A549 (cell line): Measurements from ENCODE around the gene ITGA2B. TPM values are rescaled to one million over a fixed set of nuclear protein-coding genes. Genes with fewer than 3 reads are reported as not detected.

Experiments
- ATAC-seq, 2 experiments: fragments of 200-7000 bp in 1 of 2; fragments of >200 bp in 1 of 2; cut with Nextera tagmentation in 1 of 2; cut with Tn5 transposase in 1 of 2; 3 replicates each; pipeline versions ENCODE4 v1.8.0 to v1.9.1; 2018 to 2020; ENCODE audit warnings: mild to moderate bottlenecking in 1 of 2, moderate library complexity in 1 of 2
- CTCF ChIA-PET: fragments of 300-600 bp; sonication (Branson Sonifier 250); formaldehyde crosslinking; extraction: SDS; loops from one replicate; lab custom pipeline; 2021; ENCODE audit warnings: antibody characterized with exemption, inconsistent platforms; lab: Yijun Ruan, JAX
- POLR2A ChIA-PET: fragments of 350-600 bp; formaldehyde crosslinking; extraction: SDS; loops from one replicate; lab custom pipeline; 2021; ENCODE audit warnings: antibody characterized with exemption, inconsistent platforms; lab: Yijun Ruan, JAX
- DNase-seq, 2 experiments: peaks; one replicate each; pipeline versions ENCODE4 v3.0.0 to v3.0.0-alpha.2; 2011 to 2016; ENCODE audit warnings: low read depth in 1 of 2, low spot score in 1 of 2
- FAIRE-seq: peaks from 2 replicates; lab custom pipeline; 2011; peaks lifted over from hg19 to GRCh38; lab: Jason Lieb, UNC
- H3K27ac ChIP-seq, 2 experiments: fragments of >200 bp; sonication (Bioruptor Twin); formaldehyde crosslinking; 3 replicates each; pipeline ENCODE4 v1.5.1; 2016 to 2017
- H3K4me1 ChIP-seq: fragments of >200 bp; sonication (Bioruptor Twin); formaldehyde crosslinking; 3 replicates; pipeline ENCODE4 v1.6.1; 2016
- H3K4me2 ChIP-seq: fragments of >200 bp; sonication (Bioruptor Twin); formaldehyde crosslinking; 3 replicates; pipeline ENCODE4 v1.6.1; 2016
- H3K4me3 ChIP-seq: fragments of >200 bp; sonication (Bioruptor Twin); formaldehyde crosslinking; 3 replicates; pipeline ENCODE4 v1.5.1; 2016
- H3K9me3 ChIP-seq: fragments of >200 bp; sonication (Bioruptor Twin); formaldehyde crosslinking; 3 replicates; pipeline ENCODE4 v1.6.1; 2016
- CBX2 ChIP-seq: fragments of 200-600 bp; sonication (generic); IDR thresholded peaks from 2 replicates; pipeline ENCODE4 v1.6.1; 2016; ENCODE audit warnings: low read depth, mild to moderate bottlenecking, borderline replicate concordance
- CEBPB ChIP-seq, 2 experiments: fragments of >200 bp in 1 of 2; sonication (Bioruptor Twin) in 1 of 2; formaldehyde crosslinking in 1 of 2; IDR thresholded peaks; 2 replicates each; pipeline ENCODE4 v1.6.1; 2012 to 2016
- E2F6 ChIP-seq: IDR thresholded peaks from 2 replicates; pipeline ENCODE4 v1.6.1; 2012; ENCODE audit warnings: low read depth, borderline replicate concordance
- EP300 ChIP-seq, 2 experiments: fragments of >200 bp; sonication (Bioruptor Twin); formaldehyde crosslinking; IDR thresholded peaks; 2 replicates in 1 of 2; 3 replicates in 1 of 2; pipeline ENCODE4 v1.6.1; 2016 to 2017
- ESRRA ChIP-seq: fragments of 150-350 bp; IDR thresholded peaks from 2 replicates; pipeline ENCODE4 v1.6.1; 2014; ENCODE audit warnings: mild to moderate bottlenecking, low read length, borderline replicate concordance
- FOSB ChIP-seq: fragments of 250-450 bp; sonication (Bioruptor Pico); IDR thresholded peaks from 2 replicates; pipeline ENCODE4 v1.5.0; 2020; ENCODE audit warnings: mild to moderate bottlenecking, moderate library complexity
- HES2 ChIP-seq: fragments of >200 bp; sonication (Bioruptor Twin); formaldehyde crosslinking; IDR thresholded peaks from 2 replicates; pipeline ENCODE4 v1.6.1; 2016
- HMGXB4 ChIP-seq: fragments of 250-450 bp; sonication (Bioruptor Pico); IDR thresholded peaks from 2 replicates; pipeline ENCODE4 v1.5.0; 2021; ENCODE audit warnings: mild to moderate bottlenecking, moderate library complexity, borderline replicate concordance
- HOXB5 ChIP-seq: fragments of 250-450 bp; sonication (Bioruptor Pico); IDR thresholded peaks from 2 replicates; pipeline ENCODE4 v1.5.0; 2020; ENCODE audit warnings: mild to moderate bottlenecking, moderate library complexity
- JUNB ChIP-seq: fragments of >200 bp; sonication (Bioruptor Twin); formaldehyde crosslinking; IDR thresholded peaks from 2 replicates; pipeline ENCODE4 v1.6.1; 2016
- KDM1A ChIP-seq: fragments of 200-600 bp; sonication (generic); IDR thresholded peaks from 2 replicates; pipeline ENCODE4 v1.6.1; 2016; ENCODE audit warnings: low read depth, mild to moderate bottlenecking
- MAFK ChIP-seq: fragments of 450-650 bp; IDR thresholded peaks from 2 replicates; pipeline ENCODE4 v1.6.1; 2014; ENCODE audit not compliant: partially characterized antibody
- MAX ChIP-seq: IDR thresholded peaks from 2 replicates; pipeline ENCODE4 v1.6.1; 2012
- NFE2L2 ChIP-seq: fragments of 150-350 bp; conservative IDR thresholded peaks from 2 replicates; pipeline ENCODE4 v1.6.1; 2014; ENCODE audit warnings: low read length
- NR3C1 ChIP-seq: fragments of >200 bp; sonication (Bioruptor Twin); formaldehyde crosslinking; IDR thresholded peaks from 3 replicates; pipeline ENCODE4 v1.6.1; 2017
- POLR2AphosphoS2 ChIP-seq: conservative IDR thresholded peaks from 2 replicates; pipeline ENCODE4 v1.6.1; 2012; ENCODE audit warnings: low read length, improper control_type of control experiment, inconsistent platforms
- RARB ChIP-seq: fragments of 250-450 bp; sonication (Bioruptor Pico); IDR thresholded peaks from 2 replicates; pipeline ENCODE4 v1.8.0; 2021; ENCODE audit warnings: mild to moderate bottlenecking, moderate library complexity
- RCOR1 ChIP-seq: fragments of 150-350 bp; IDR thresholded peaks from 2 replicates; pipeline ENCODE4 v1.6.1; 2014; ENCODE audit warnings: antibody characterized with exemption, low read length, low read depth
- RFX5 ChIP-seq: fragments of 450-650 bp; IDR thresholded peaks from 2 replicates; pipeline ENCODE4 v1.7.1; 2014; ENCODE audit warnings: antibody characterized with exemption, mild to moderate bottlenecking, moderate library complexity
- RNF2 ChIP-seq: fragments of 200-600 bp; sonication (generic); IDR thresholded peaks from 2 replicates; pipeline ENCODE4 v1.6.1; 2016; ENCODE audit warnings: low read depth, mild to moderate bottlenecking, antibody characterized with exemption, moderate library complexity, borderline replicate concordance
- TFCP2L1 ChIP-seq: fragments of 250-450 bp; sonication (Bioruptor Pico); IDR thresholded peaks from 2 replicates; pipeline ENCODE4 v1.5.0; 2021; ENCODE audit warnings: mild to moderate bottlenecking
- TP53 ChIP-seq: fragments of 250-450 bp; sonication (Bioruptor Pico); IDR thresholded peaks from 2 replicates; pipeline ENCODE4 v1.5.0; 2021; ENCODE audit warnings: mild to moderate bottlenecking, moderate library complexity
- USF2 ChIP-seq: fragments of 450-650 bp; IDR thresholded peaks from 2 replicates; pipeline ENCODE4 v1.6.1; 2014; ENCODE audit warnings: antibody characterized with exemption
- ZC3H11A ChIP-seq: fragments of 450-650 bp; IDR thresholded peaks from 2 replicates; pipeline ENCODE4 v1.6.1; 2014; ENCODE audit warnings: antibody characterized with exemption, mild to moderate bottlenecking
- ZFP36 ChIP-seq: fragments of 450-650 bp; IDR thresholded peaks from 2 replicates; pipeline ENCODE4 v1.6.1; 2014; ENCODE audit warnings: borderline replicate concordance; ENCODE audit not compliant: partially characterized antibody
- ZSCAN20 ChIP-seq: fragments of 250-450 bp; sonication (Bioruptor Pico); IDR thresholded peaks from 2 replicates; pipeline ENCODE4 v1.8.0; 2022; ENCODE audit warnings: mild to moderate bottlenecking, moderate library complexity
- WGBS: methylation state at CpG from one replicate; pipeline ENCODE4 v1.1.6; 2017; ENCODE audit errors: missing lambda C conversion rate; 5-methylcytosine and 5-hydroxymethylcytosine counted together
- polyA plus RNA-seq, 4 experiments: library from polyadenylated mRNA; depleted of rRNA in 3 of 4; stranded (reverse); fragments of >200 nt; fragmentation: RNase III in 1 of 4; extraction: RNeasy Plus Mini Kit Qiagen cat#74134 plus additional on column Dnase treatment in 1 of 4; gene quantifications; 2 replicates in 3 of 4; 3 replicates in 1 of 4; pipeline ENCODE4 v1.2.3, GENCODE V29; 2011 to 2017

ITGA2B gene
- polyA plus RNA-seq, 2 of the 4 experiments (the other 2 are of a cell fraction), result 1.3 to 4.1 TPM

- TF ChIP-seq FOSB (CRISPR knock-in tag), result no peak
Observed at GRCh38 chr17:44359458-44360143, 29.8 kb downstream of the ITGA2B start (continued).

GRCh38 chr17:44359006-44359405 lies 30.4 kb downstream of the ITGA2B start:
- FAIRE-seq (no peak), ATAC-seq (no peak), DNase-seq (no peak)
- Histone ChIP-seq H3K27ac (no peak overlapping the region), H3K4me2 (no peak overlapping the region), H3K9me3 (no peaks in the 10 kb centered on the region), H3K4me3 (no peak overlapping the region), H3K4me1 (peaks cover 20% of the 10 kb centered on the region)
- CTCF ChIA-PET, result interaction anchor here (2.2 to 11.1 kb wide), 8 partner anchors 7 to 174 kb away, joined by 11 to 179 read pairs (median 19); partner anchors contain the start of gene GRN
- WGBS, result 81% methylated on average over 6 of the region's 6 CpGs
- POLR2A ChIA-PET, result interaction anchor here (0.9 kb wide), 1 partner anchor 139 kb away, joined by 3 read pairs; the partner anchor contains the start of gene UBTF
- TF ChIP-seq EP300 (IDR thresholded peaks at IDR 0.05) (no peak), HMGXB4 (CRISPR knock-in tag) (no peak), TP53 (no peak), JUNB (no peak), USF2 (no peak), ZFP36 (no peak), NFE2L2 (no peak), MAFK (no peak)

- ChIA-PET CTCF (interaction anchor here (2.2 to 11.1 kb wide), 7 partner anchors 6 to 165 kb away, joined by 11 to 179 read pairs (median 17); partner anchors contain the start of gene GRN), POLR2A (no interaction called here)
- H3K9me3 ChIP-seq, result no peaks in the 10 kb centered on the region
- ATAC-seq (no peak), DNase-seq (no peak), FAIRE-seq (no peak)
- no peak for TF ChIP-seq RNF2
- TF ChIP-seq CBX2, result no peak
- TF ChIP-seq TFCP2L1 (CRISPR knock-in tag), result no peak
- no peak for TF ChIP-seq E2F6
- H3K4me2 ChIP-seq, result no peak overlapping the region
- 80% methylated on average over 9 of the region's 9 CpGs for WGBS
- H3K4me1 ChIP-seq, result peaks cover 20% of the 10 kb centered on the region
- H3K4me3 ChIP-seq, result no peak overlapping the region
- no peak overlapping the region for H3K27ac ChIP-seq
Observed at GRCh38 chr17:44358066-44358465, 31.4 kb downstream of the ITGA2B start.

GRCh38 chr17:44356241-44356640 lies 33.2 kb downstream of the ITGA2B start:
- ATAC-seq (peak; percentile 10 to 11; a peak in 1 of 6 replicates), FAIRE-seq (no peak), DNase-seq (no peak)
- Histone ChIP-seq H3K4me1 (peaks cover 5% of the 10 kb centered on the region; the same call in 2 of the 3 replicates), H3K9me3 (no peaks in the 10 kb centered on the region), H3K27ac (no peak overlapping the region), H3K4me2 (no peak overlapping the region), H3K4me3 (no peak overlapping the region)
- CTCF ChIA-PET, result interaction anchor here (0.9 to 17.9 kb wide), 6 partner anchors 6 to 281 kb away, joined by 3 to 327 read pairs (median 26); partner anchors contain the start of genes FAM171A2 and GRN
- whole genome bisulfite sequencing, result 85% methylated on average over 11 of the region's 11 CpGs
- POLR2A ChIA-PET, result no interaction called here
- TF ChIP-seq HES2, result no peak
- TF ChIP-seq CEBPB (IDR thresholded peaks at IDR 0.05), result no peak
- TF ChIP-seq E2F6, result no peak
- TF ChIP-seq MAX, result no peak
- TF ChIP-seq KDM1A, result no peak
- no peak for TF ChIP-seq ZSCAN20 (CRISPR knock-in tag)
- TF ChIP-seq POLR2AphosphoS2, result no peak
- no peak for TF ChIP-seq RARB (CRISPR knock-in tag)
- TF ChIP-seq HOXB5, result no peak
- TF ChIP-seq NR3C1, result no peak
- TF ChIP-seq FOSB (CRISPR knock-in tag), result no peak
- TF ChIP-seq ZC3H11A, result no peak
- no peak for TF ChIP-seq RCOR1
- no peak for TF ChIP-seq USF2
- TF ChIP-seq RFX5, result no peak
- no peak for TF ChIP-seq ESRRA
